H7 (cell line): ENCODE results near the gene PCDHB8. TPM values are rescaled to one million over a fixed set of nuclear protein-coding genes. Genes with fewer than 3 reads are reported as not detected.
"Not testable (repeated sequence)": the region's sequence is repeated elsewhere in the genome, so short reads cannot be mapped to it uniquely, and the experiment has no call there.

Source experiments
- DNase-seq: peaks from one replicate; pipeline ENCODE4 v3.0.0; 2012
- H3K27me3 ChIP-seq: 2 replicates; pipeline ENCODE4 v1.6.0; 2011; ENCODE audit warnings: mild to moderate bottlenecking, low read length; ENCODE audit not compliant: control insufficient read depth, insufficient read depth
- H3K36me3 ChIP-seq: replicated peaks from 2 replicates; pipeline ENCODE4 v1.5.1; 2011; ENCODE audit warnings: low read length; ENCODE audit not compliant: control insufficient read depth, insufficient read depth
- H3K4me3 ChIP-seq: 2 replicates; pipeline ENCODE4 v1.5.1; 2011; ENCODE audit warnings: low read depth, mild to moderate bottlenecking, control low read depth, low read length, moderate library complexity; ENCODE audit not compliant: insufficient read depth
- total RNA-seq: library from RNA; depleted of rRNA; stranded (reverse); fragments of >200 nt; shearing (Covaris generic); gene quantifications from 2 replicates; pipeline ENCODE4 v1.2.3, GENCODE V29; 2014

PCDHB8 gene
- total RNA-seq, 1 experiment from 2014 or later = not detected

DNA sequence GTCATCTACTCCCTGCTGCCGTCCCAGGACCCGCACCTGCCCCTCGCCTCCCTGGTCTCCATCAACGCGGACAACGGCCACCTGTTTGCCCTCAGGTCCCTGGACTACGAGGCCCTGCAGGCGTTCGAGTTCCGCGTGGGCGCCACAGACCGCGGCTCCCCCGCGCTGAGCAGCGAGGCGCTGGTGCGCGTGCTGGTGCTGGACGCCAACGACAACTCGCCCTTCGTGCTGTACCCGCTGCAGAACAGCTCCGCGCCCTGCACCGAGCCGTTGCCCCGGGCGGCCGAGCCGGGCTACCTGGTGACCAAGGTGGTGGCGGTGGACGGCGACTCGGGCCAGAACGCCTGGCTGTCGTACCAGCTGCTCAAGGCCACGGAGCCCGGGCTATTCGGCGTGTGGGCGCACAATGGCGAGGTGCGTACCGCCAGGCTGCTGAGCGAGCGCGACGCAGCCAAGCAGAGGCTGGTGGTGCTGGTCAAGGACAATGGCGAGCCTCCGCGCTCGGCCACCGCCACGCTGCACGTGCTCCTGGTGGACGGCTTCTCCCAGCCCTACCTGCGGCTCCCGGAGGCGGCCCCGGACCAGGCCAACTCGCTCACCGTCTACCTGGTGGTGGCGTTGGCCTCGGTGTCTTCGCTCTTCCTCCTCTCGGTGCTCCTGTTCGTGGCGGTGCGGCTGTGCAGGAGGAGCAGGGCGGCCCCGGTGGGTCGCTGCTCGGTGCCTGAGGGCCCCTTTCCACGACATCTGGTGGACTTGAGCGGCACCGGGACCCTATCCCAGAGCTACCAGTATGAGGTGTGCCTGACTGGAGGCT lies 3.1 kb upstream of the PCDHB8 start:
- not testable (repeated sequence) for H3K27me3 ChIP-seq, H3K4me3 ChIP-seq, H3K36me3 ChIP-seq, DNase-seq

DNA sequence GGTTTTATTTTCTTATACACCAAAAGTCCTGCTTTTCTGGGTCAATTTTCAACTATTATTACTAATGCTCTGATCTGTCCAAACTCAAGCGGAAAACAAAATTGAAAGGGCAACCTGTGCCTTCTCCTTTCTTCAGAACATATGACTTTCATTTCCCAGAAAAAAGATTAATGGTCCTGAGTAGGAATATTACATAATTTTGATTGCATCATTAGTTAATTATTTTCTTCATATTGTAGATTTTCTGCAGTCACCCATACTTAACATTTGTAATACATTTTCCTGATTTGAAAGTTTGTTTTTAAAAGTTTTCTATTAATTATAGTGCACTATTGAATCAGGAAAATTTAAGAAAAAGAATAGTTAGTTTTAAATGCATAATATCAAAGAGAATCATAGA lies 1.7 kb upstream of the PCDHB8 start:
- H3K4me3 ChIP-seq = no peak overlapping the region
- no peaks in the 10 kb centered on the region for H3K36me3 ChIP-seq
- H3K27me3 ChIP-seq = no peaks in the 10 kb centered on the region
- DNase-seq = no peak

DNA sequence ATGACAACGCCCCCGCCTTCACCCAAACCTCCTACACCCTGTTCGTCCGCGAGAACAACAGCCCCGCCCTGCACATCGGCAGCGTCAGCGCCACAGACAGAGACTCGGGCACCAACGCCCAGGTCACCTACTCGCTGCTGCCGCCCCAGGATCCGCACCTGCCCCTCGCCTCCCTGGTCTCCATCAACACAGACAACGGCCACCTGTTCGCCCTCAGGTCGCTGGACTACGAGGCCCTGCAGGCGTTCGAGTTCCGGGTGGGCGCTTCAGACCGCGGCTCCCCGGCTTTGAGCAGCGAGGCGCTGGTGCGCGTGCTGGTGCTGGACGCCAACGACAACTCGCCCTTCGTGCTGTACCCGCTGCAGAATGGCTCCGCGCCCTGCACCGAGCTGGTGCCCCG lies 1.8 kb downstream of the PCDHB8 start:
- H3K4me3 ChIP-seq, DNase-seq, H3K36me3 ChIP-seq, H3K27me3 ChIP-seq: not testable (repeated sequence)

DNA sequence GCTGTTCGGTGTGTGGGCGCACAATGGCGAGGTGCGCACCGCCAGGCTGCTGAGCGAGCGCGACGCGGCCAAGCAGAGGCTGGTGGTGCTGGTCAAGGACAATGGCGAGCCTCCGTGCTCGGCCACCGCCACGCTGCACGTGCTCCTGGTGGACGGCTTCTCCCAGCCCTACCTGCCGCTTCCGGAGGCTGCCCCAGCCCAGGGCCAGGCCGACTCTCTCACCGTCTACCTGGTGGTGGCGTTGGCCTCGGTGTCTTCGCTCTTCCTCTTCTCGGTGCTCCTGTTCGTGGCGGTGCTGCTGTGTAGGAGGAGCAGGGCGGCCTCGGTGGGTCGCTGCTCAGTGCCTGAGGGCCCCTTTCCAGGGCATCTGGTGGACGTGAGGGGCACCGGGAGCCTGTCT lies 2.3 kb downstream of the PCDHB8 start:
- not testable (repeated sequence) for DNase-seq, H3K36me3 ChIP-seq, H3K27me3 ChIP-seq, H3K4me3 ChIP-seq

DNA sequence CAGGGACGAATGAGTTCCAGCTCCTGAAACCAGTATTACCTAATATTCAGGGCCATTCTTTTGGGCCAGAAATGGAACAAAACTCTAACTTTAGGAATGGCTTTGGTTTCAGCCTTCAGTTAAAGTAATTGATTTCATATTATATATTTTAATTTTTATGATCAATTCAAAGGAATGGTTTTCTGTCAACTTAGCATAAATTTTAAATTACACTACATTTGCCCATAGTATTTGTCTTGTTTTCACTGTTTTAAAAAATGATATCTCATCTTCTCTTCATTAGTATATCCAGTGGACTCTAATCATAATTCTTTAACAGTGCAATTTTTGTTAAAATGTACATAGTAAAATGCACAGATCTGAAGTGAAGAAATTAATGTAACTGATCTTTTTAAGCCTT lies 2.7 kb downstream of the PCDHB8 start:
- no peaks in the 10 kb centered on the region for H3K27me3 ChIP-seq
- no peak for DNase-seq
- no peak overlapping the region for H3K4me3 ChIP-seq
- no peaks in the 10 kb centered on the region for H3K36me3 ChIP-seq

DNA sequence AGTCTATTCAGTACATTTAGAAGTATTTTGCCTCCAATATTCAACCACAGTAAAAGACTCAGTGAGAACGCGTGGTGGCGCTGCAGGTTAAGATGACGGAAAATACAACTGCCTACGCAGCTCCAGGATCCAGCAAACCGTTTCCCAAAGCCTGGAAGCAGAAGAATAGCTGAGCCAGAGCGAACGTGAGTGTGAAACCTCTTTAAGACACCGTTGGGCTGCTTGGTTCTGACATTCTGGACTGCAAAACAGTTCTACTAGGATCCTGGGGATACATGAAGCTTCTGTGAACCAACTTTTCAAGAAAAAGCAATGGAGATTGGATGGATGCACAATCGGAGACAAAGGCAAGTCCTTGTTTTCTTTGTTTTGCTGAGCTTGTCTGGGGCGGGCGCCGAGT lies 4.7 kb downstream of the PCDHB8 start, which contains the start of gene PCDHB16:
PCDHB16 (plus strand) TSS at position 140 of the 400 bp plus-strand sequence; CDS start at position 313, 173 bp downstream.
- Histone ChIP-seq H3K4me3 (no peak within 1 kb of the TSS), H3K27me3 (no peaks in the 10 kb centered on the region), H3K36me3 (no peaks in the 10 kb centered on the region)
- DNase-seq = peak; percentile 81

DNA sequence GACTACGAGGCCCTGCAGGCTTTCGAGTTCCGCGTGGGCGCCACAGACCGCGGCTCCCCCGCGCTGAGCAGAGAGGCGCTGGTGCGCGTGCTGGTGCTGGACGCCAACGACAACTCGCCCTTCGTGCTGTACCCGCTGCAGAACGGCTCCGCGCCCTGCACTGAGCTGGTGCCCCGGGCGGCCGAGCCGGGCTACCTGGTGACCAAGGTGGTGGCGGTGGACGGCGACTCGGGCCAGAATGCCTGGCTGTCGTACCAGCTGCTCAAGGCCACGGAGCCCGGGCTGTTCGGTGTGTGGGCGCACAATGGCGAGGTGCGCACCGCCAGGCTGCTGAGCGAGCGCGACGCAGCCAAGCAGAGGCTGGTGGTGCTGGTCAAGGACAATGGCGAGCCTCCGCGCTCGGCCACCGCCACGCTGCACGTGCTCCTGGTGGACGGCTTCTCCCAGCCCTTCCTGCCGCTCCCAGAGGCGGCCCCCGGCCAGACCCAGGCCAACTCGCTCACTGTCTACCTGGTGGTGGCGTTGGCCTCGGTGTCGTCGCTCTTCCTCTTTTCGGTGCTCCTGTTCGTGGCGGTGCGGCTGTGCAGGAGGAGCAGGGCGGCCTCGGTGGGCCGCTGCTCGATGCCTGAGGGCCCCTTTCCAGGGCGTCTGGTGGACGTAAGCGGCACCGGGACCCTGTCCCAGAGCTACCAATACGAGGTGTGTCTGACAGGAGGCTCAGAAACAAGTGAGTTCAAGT lies 6.7 kb downstream of the PCDHB8 start:
- DNase-seq, H3K36me3 ChIP-seq, H3K27me3 ChIP-seq, H3K4me3 ChIP-seq: not testable (repeated sequence)

DNA sequence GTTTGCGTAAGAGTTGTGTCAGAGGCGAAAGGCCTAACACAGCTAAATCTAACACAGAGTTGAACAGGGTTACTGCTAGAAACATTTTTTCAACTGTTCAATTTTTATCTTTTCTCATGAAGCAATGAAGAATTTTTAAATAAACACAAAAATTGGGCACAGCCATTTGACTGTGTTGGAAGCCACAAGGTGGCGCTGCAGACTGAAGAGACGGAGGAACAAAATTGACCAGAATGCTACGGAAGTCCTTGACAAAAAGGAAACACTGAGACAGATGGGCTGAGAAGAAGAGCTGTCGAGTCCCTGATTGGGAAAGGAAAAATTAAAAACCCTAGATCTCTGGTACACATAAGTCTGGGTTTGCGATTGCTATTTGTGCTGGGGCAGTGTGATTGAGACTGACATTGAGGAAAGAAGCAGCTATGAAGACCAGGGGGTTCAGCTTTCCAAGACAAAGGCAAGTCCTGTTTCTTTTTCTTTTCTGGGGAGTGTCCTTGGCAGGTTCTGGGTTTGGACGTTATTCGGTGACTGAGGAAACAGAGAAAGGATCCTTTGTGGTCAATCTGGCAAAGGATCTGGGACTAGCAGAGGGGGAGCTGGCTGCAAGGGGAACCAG lies 9.4 kb downstream of the PCDHB8 start, which contains the start of gene PCDHB9:
PCDHB9 (plus strand) TSS at position 265 of the 616 bp plus-strand sequence; CDS start at position 423, 158 bp downstream.
- Histone ChIP-seq H3K4me3 (no peak within 1 kb of the TSS), H3K36me3 (no peaks in the 10 kb centered on the region), H3K27me3 (no peaks in the 10 kb centered on the region)
- peak; percentile 79 for DNase-seq

DNA sequence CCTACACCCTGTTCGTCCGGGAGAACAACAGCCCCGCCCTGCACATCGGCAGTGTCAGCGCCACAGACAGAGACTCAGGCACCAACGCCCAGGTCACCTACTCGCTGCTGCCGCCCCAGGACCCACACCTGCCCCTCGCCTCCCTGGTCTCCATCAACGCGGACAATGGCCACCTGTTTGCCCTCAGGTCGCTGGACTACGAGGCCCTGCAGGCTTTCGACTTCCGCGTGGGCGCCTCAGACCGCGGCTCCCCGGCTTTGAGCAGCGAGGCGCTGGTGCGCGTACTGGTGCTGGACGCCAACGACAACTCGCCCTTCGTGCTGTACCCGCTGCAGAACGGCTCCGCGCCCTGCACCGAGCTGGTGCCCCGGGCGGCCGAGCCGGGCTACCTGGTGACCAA lies 11.1 kb downstream of the PCDHB8 start:
- not testable (repeated sequence) for H3K27me3 ChIP-seq, DNase-seq, H3K4me3 ChIP-seq, H3K36me3 ChIP-seq

DNA sequence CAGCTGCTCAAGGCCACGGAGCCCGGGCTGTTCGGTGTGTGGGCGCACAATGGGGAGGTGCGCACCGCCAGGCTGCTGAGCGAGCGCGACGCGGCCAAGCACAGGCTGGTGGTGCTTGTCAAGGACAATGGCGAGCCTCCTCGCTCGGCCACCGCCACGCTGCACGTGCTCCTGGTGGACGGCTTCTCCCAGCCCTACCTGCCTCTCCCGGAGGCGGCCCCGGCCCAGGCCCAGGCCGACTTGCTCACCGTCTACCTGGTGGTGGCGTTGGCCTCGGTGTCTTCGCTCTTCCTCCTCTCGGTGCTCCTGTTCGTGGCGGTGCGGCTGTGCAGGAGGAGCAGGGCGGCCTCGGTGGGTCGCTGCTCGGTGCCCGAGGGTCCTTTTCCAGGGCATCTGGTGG lies 11.5 kb downstream of the PCDHB8 start:
- H3K27me3 ChIP-seq, DNase-seq, H3K4me3 ChIP-seq, H3K36me3 ChIP-seq: not testable (repeated sequence)

DNA sequence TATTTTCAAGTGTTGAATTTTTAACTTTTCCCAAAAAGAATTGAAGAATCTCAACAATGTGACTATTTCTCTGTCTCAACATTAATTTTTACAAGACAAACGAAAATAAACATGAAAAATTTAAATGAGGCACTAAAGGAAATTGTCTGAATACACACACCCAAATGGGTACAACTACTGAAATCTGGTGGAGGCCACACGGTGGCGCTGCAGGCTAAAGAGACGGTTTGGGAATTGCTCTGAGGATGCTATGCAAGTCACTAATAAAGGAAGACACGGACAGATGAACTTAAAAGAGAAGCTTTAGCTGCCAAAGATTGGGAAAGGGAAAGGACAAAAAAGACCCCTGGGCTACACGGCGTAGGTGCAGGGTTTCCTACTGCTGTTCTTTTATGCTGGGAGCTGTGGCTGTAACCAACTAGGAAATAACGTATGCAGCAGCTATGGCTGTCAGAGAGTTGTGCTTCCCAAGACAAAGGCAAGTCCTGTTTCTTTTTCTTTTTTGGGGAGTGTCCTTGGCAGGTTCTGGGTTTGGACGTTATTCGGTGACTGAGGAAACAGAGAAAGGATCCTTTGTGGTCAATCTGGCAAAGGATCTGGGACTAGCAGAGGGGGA lies 14.6 kb downstream of the PCDHB8 start, which contains the start of gene PCDHB10:
PCDHB10 (plus strand) TSS at position 244 of the 616 bp plus-strand sequence; CDS start at position 444, 200 bp downstream.
- no peaks in the 10 kb centered on the region for H3K36me3 ChIP-seq
- no peaks in the 10 kb centered on the region for H3K27me3 ChIP-seq
- H3K4me3 ChIP-seq = no peak within 1 kb of the TSS; the same call in 1 of the 2 replicates
- DNase-seq = peak; percentile 80

DNA sequence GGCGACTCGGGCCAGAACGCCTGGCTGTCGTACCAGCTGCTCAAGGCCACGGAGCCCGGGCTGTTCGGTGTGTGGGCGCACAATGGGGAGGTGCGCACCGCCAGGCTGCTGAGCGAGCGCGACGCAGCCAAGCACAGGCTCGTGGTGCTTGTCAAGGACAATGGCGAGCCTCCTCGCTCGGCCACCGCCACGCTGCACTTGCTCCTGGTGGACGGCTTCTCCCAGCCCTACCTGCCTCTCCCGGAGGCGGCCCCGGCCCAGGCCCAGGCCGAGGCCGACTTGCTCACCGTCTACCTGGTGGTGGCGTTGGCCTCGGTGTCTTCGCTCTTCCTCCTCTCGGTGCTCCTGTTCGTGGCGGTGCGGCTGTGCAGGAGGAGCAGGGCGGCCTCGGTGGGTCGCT lies 16.7 kb downstream of the PCDHB8 start:
- not testable (repeated sequence) for DNase-seq, H3K27me3 ChIP-seq, H3K4me3 ChIP-seq, H3K36me3 ChIP-seq

DNA sequence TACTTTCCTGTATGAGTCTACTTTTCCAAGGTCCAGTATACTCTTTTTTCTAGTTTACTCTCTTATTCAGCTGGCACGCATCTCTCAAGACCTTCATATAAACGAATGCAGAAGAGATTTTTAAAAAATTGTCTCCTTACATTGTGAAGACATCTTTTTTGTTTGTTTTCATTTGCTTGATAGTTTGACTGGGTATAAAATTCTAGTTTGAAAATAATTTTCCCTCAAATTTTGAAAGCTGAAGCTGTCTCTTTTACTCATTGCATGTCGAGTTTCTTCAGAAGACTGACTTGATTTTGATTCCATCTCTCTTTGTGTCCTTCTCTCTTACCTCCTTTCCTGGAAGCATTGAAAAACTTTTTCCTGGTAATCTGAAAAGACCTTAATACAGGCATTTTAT lies 18.8 kb downstream of the PCDHB8 start:
- Histone ChIP-seq H3K27me3 (no peaks in the 10 kb centered on the region), H3K36me3 (no peaks in the 10 kb centered on the region), H3K4me3 (no peak overlapping the region)
- DNase-seq = no peak
